Type B pancreatic cell (in vitro differentiated cells): Measurements from ENCODE around the gene MYO16. TPM values are rescaled to one million over a fixed set of nuclear protein-coding genes. Genes with fewer than 3 reads are reported as not detected.

Experiments
- DNase-seq: peaks from one replicate; pipeline ENCODE4 v3.0.0; 2021; ENCODE audit warnings: mixed read lengths; ENCODE audit not compliant: unreplicated experiment; ENCODE audit errors: extremely low spot score
- H3K27ac Mint-ChIP-seq: 2 replicates; pipeline ENCODE4 v1.8.0; 2021; ENCODE audit warnings: mild to moderate bottlenecking, mixed read lengths
- H3K27me3 Mint-ChIP-seq: 2 replicates; pipeline ENCODE4 v1.8.0; 2021; ENCODE audit warnings: mixed read lengths
- H3K36me3 Mint-ChIP-seq: 2 replicates; pipeline ENCODE4 v1.8.0; 2021; ENCODE audit warnings: mixed read lengths
- H3K4me1 Mint-ChIP-seq: one replicate; pipeline ENCODE4 v1.8.0; 2021; ENCODE audit warnings: mixed read lengths; ENCODE audit not compliant: unreplicated experiment
- H3K4me3 Mint-ChIP-seq: 2 replicates; pipeline ENCODE4 v1.8.0; 2021; ENCODE audit warnings: mild to moderate bottlenecking, mixed read lengths
- H3K9me3 Mint-ChIP-seq: 2 replicates; pipeline ENCODE4 v1.8.0; 2021; ENCODE audit warnings: mixed read lengths
- total RNA-seq: library from RNA; stranded (reverse); gene quantifications from 2 replicates; pipeline ENCODE4 v1.2.1, GENCODE V29; 2021; ENCODE audit warnings: low replicate concordance
- TF ChIP-seq, protein P1 (sequence below): fragments of 200-600 bp; sonication (generic); conservative IDR thresholded peaks from 2 replicates; pipeline ENCODE4 v1.5.0; 2021; ENCODE audit warnings: antibody characterized with exemption, mild to moderate bottlenecking

The MYO16 gene
- total RNA-seq, 1 donor from 2014 or later = 1.5 TPM

DNA sequence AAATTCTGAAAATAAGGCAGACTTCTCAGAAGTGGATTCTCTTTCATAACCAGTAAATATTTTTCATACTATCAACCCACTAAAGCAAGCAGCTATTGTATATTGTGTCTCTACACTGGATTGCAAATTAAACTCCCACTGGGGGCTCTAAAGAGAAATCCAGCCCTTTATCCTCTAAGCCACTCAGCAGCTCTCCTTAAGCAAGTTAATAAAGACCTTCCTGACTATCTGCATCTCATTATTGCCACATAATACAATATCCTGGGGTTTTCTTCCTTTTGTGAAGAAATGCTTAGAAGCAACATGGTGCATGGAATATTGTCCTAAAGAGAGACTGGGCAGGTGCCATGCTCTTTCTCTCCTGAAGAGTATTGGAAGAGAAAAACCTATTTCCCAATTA lies 521.3 kb downstream of the MYO16 start:
- no peak overlapping the region for H3K27ac Mint-ChIP-seq
- no peak for DNase-seq
- no peaks in the 10 kb centered on the region for H3K9me3 Mint-ChIP-seq
- no peaks in the 10 kb centered on the region for H3K36me3 Mint-ChIP-seq
- no peak overlapping the region for H3K4me3 Mint-ChIP-seq
- no peaks in the 10 kb centered on the region for H3K27me3 Mint-ChIP-seq
- TF ChIP-seq, protein P1, sequence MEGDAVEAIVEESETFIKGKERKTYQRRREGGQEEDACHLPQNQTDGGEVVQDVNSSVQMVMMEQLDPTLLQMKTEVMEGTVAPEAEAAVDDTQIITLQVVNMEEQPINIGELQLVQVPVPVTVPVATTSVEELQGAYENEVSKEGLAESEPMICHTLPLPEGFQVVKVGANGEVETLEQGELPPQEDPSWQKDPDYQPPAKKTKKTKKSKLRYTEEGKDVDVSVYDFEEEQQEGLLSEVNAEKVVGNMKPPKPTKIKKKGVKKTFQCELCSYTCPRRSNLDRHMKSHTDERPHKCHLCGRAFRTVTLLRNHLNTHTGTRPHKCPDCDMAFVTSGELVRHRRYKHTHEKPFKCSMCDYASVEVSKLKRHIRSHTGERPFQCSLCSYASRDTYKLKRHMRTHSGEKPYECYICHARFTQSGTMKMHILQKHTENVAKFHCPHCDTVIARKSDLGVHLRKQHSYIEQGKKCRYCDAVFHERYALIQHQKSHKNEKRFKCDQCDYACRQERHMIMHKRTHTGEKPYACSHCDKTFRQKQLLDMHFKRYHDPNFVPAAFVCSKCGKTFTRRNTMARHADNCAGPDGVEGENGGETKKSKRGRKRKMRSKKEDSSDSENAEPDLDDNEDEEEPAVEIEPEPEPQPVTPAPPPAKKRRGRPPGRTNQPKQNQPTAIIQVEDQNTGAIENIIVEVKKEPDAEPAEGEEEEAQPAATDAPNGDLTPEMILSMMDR = no peak
- H3K4me1 Mint-ChIP-seq = peaks cover 9% of the 10 kb centered on the region

DNA sequence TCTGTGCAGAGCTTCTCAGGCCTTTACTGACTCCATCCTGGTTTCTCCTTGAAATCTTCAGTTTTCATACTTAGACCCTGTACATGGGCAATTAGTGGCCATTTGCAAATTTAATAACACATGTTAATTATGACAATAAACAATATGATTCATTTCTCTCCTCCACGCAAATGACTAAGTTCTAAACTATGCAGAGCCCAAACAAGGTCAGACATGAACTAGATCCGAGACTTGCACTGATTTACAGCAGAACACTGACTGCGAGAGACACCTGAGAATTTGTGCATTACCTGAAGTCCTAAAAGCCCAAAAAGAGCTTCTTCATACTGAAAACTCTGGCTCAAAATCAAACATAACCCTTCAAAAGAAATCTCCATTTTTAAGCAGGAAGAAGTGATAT lies 521.8 kb downstream of the MYO16 start:
- Mint-ChIP-seq H3K4me3 (no peak overlapping the region), H3K4me1 (peaks cover 8% of the 10 kb centered on the region), H3K27ac (no peak overlapping the region), H3K36me3 (no peaks in the 10 kb centered on the region), H3K9me3 (no peaks in the 10 kb centered on the region), H3K27me3 (no peaks in the 10 kb centered on the region)
- TF ChIP-seq, protein P1 = no peak
- no peak for DNase-seq

DNA sequence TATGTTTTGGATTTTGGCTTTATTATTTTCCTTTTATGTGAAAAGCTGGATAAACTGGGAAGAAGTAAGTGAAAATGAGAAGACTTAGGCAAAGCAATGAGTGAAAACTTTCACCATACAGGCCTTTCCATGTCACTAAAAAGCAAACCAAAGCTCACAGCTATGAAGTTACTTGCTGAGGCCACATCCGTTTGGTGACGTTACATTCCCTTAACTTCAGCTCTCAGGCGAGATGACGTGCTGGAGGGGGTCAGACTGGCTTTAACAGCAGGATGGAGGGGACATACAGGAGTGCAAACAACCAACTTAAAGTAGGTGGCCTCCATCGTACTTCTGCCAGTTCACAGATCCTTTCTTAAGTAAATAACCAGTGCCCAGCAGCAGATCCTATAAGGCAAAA lies 522.3 kb downstream of the MYO16 start:
- TF ChIP-seq, protein P1 = no peak
- H3K36me3 Mint-ChIP-seq = no peaks in the 10 kb centered on the region
- H3K27ac Mint-ChIP-seq = no peak overlapping the region
- DNase-seq = no peak
- peaks cover 12% of the 10 kb centered on the region for H3K4me1 Mint-ChIP-seq
- H3K4me3 Mint-ChIP-seq = no peak overlapping the region
- no peaks in the 10 kb centered on the region for H3K27me3 Mint-ChIP-seq
- H3K9me3 Mint-ChIP-seq = no peaks in the 10 kb centered on the region

DNA sequence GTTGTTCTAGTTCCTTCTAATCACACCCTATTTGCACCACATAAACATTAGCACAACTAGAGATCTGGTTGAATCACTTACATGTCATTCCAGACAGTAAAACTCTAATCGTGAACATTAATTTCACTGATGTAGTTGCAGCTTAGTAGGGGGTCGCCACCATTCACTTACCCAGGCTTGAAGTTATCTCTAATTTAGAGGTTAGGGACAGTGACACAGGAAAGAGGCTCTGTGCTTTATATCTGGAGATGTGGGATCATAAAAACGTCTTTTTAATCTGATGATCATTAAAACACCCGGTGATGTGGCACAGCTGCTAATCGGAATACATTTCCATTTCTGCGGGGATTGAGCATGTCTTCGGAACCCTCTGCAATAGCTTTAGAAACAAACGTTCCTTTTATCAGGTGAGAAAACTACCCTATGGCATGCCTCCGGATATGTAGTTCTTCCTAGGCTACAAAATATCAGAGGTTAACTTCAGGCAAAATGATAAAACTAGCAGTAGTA lies 523.0 kb downstream of the MYO16 start:
- TF ChIP-seq, protein P1 = no peak

DNA sequence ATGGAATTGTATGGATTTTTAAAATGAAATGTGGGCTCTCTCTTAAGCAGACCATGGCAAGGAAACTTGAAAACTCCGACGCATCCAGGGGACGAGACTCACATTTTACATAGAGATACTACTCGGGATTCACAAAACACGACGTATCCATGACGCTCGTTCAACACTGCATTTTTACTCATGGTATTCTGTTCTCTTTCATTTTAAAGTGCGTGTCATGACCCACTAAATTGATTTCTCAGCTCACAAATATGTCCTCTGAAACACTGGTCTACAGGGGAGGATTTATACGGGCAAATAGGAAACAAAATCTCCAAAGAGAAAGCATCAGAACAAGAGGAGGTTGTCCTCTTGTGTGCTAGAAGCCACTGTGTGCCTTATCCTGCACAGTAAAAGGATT lies 523.5 kb downstream of the MYO16 start:
- H3K27ac Mint-ChIP-seq = no peak overlapping the region
- H3K27me3 Mint-ChIP-seq = no peaks in the 10 kb centered on the region
- DNase-seq = no peak
- H3K4me3 Mint-ChIP-seq = no peak overlapping the region
- TF ChIP-seq, protein P1 = no peak
- H3K4me1 Mint-ChIP-seq = peaks cover 20% of the 10 kb centered on the region
- no peaks in the 10 kb centered on the region for H3K9me3 Mint-ChIP-seq
- no peaks in the 10 kb centered on the region for H3K36me3 Mint-ChIP-seq

More for the DNA sequence above, 523.0 kb downstream of the MYO16 start:
- no peak for DNase-seq
- no peaks in the 10 kb centered on the region for H3K9me3 Mint-ChIP-seq
- no peak overlapping the region for H3K4me3 Mint-ChIP-seq
- H3K4me1 Mint-ChIP-seq = peaks cover 17% of the 10 kb centered on the region
- no peaks in the 10 kb centered on the region for H3K36me3 Mint-ChIP-seq
- no peaks in the 10 kb centered on the region for H3K27me3 Mint-ChIP-seq
- H3K27ac Mint-ChIP-seq = no peak overlapping the region

DNA sequence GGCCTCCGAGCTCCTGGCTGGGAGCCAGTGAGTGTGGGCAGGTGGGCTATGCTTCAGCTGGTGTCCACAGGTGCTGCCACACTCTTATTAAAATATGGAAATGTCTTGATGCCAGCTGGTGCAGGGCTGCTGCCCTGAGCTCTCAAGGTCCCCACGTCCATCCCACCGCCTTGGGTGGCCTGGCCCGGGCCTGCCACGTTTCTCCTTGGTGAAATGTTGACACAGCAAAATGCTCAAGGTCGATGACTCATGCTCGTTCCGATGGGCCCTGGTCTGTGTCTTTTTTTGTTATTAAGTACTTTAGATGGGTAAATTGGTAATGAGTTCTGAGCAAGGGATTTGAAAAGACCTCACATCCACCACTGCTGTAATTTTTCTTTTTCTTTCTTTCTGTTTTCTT lies 524.7 kb downstream of the MYO16 start:
- peaks cover 20% of the 10 kb centered on the region for H3K4me1 Mint-ChIP-seq
- no peak overlapping the region for H3K27ac Mint-ChIP-seq
- TF ChIP-seq, protein P1 = no peak
- no peaks in the 10 kb centered on the region for H3K36me3 Mint-ChIP-seq
- H3K4me3 Mint-ChIP-seq = no peak overlapping the region
- H3K9me3 Mint-ChIP-seq = no peaks in the 10 kb centered on the region
- no peak for DNase-seq
- no peaks in the 10 kb centered on the region for H3K27me3 Mint-ChIP-seq
